Neural progenitor cell (in vitro differentiated cells): ENCODE measurements around the gene SNAPIN. TPM values are rescaled to one million over a fixed set of nuclear protein-coding genes. Genes with fewer than 3 reads are reported as not detected.
"Not testable (repeated sequence)": the region's sequence is repeated elsewhere in the genome, so short reads cannot be mapped to it uniquely, and the experiment has no call there.

Source experiments
- DNase-seq: peaks from one replicate; pipeline ENCODE4 v3.0.0-alpha.2; 2016; ENCODE audit warnings: low spot score
- H2AFZ ChIP-seq: fragments of 200-600 bp; sonication (generic); replicated peaks from 2 replicates; pipeline ENCODE4 v1.6.1; 2016; ENCODE audit warnings: antibody characterized with exemption
- H3F3A ChIP-seq: fragments of 200-600 bp; sonication (generic); 2 replicates; pipeline ENCODE4 v1.6.1; 2016; ENCODE audit warnings: antibody characterized with exemption, low read depth
- H3K27ac ChIP-seq: fragments of 200-600 bp; sonication (generic); 2 replicates; pipeline ENCODE4 v1.5.1; 2016; ENCODE audit warnings: mild to moderate bottlenecking
- H3K27me3 ChIP-seq: fragments of 200-600 bp; sonication (generic); 2 replicates; pipeline ENCODE4 v1.6.1; 2016; ENCODE audit warnings: mild to moderate bottlenecking, moderate library complexity
- H3K36me3 ChIP-seq: fragments of 200-600 bp; sonication (generic); 2 replicates; pipeline ENCODE4 v1.5.1; 2016
- H3K4me1 ChIP-seq: fragments of 200-600 bp; sonication (generic); 2 replicates; pipeline ENCODE4 v1.6.1; 2016; ENCODE audit warnings: mixed run types
- H3K4me2 ChIP-seq: fragments of 200-600 bp; sonication (generic); 2 replicates; pipeline ENCODE4 v1.6.1; 2016
- H3K4me3 ChIP-seq: fragments of 200-600 bp; sonication (generic); 2 replicates; pipeline ENCODE4 v1.5.1; 2016
- H3K79me2 ChIP-seq: fragments of 200-600 bp; sonication (generic); 2 replicates; pipeline ENCODE4 v1.6.1; 2016; ENCODE audit warnings: low read depth
- H3K9ac ChIP-seq: fragments of 200-600 bp; sonication (generic); 2 replicates; pipeline ENCODE4 v1.6.1; 2016
- H3K9me3 ChIP-seq: fragments of 200-600 bp; sonication (generic); 2 replicates; pipeline ENCODE4 v1.5.1; 2016; ENCODE audit warnings: low read depth
- H4K20me1 ChIP-seq: fragments of 200-600 bp; sonication (generic); 2 replicates; pipeline ENCODE4 v1.6.1; 2016; ENCODE audit warnings: low read depth
- H3K27ac Mint-ChIP-seq: 3 replicates; pipeline ENCODE4 v1.8.0; 2021; ENCODE audit warnings: mixed read lengths
- H3K27me3 Mint-ChIP-seq: 2 replicates; pipeline ENCODE4 v1.8.0; 2022; ENCODE audit warnings: low read depth, mild to moderate bottlenecking, inconsistent platforms, moderate library complexity, mixed read lengths; ENCODE audit not compliant: insufficient read depth
- H3K36me3 Mint-ChIP-seq: 3 replicates; pipeline ENCODE4 v1.8.0; 2021; ENCODE audit warnings: mixed read lengths
- H3K4me1 Mint-ChIP-seq: 3 replicates; pipeline ENCODE4 v1.8.0; 2021; ENCODE audit warnings: mixed read lengths
- H3K4me3 Mint-ChIP-seq: 3 replicates; pipeline ENCODE4 v1.8.0; 2021; ENCODE audit warnings: mild to moderate bottlenecking, moderate library complexity, mixed read lengths
- H3K9me3 Mint-ChIP-seq: 3 replicates; pipeline ENCODE4 v1.8.0; 2020; ENCODE audit warnings: mixed read lengths
- CTCF ChIP-seq: fragments of 200-600 bp; sonication (generic); IDR thresholded peaks from 2 replicates; pipeline ENCODE4 v1.5.1; 2017; ENCODE audit warnings: antibody characterized with exemption, mild to moderate bottlenecking
- EZH2 ChIP-seq: fragments of 200-600 bp; sonication (generic); IDR thresholded peaks from 2 replicates; pipeline ENCODE4 v1.6.1; 2017; ENCODE audit warnings: antibody characterized with exemption, mild to moderate bottlenecking, moderate library complexity
- EZH2phosphoT487 ChIP-seq: fragments of 200-600 bp; sonication (generic); IDR thresholded peaks from 2 replicates; pipeline ENCODE4 v1.6.1; 2017; ENCODE audit warnings: antibody characterized with exemption
- total RNA-seq: library from RNA; depleted of rRNA; stranded (reverse); fragments of >200 nt; gene quantifications from 2 replicates; pipeline ENCODE4 v1.2.3, GENCODE V29; 2015; ENCODE audit warnings: low replicate concordance

Gene SNAPIN
- total RNA-seq, 1 donor from 2014 or later: 52.4 TPM

GRCh38 chr1:153670859-153671627, 12.5 kb downstream of the SNAPIN start, which contains the start of gene ILF2:
TSS of gene ILF2 (minus strand) at chr1:153670993. CDS start at chr1:153670922, 71 bp downstream.
- Mint-ChIP-seq H3K4me3 (no peak within 1 kb of the TSS), H3K36me3 (peaks cover 26% of the 10 kb centered on the region), H3K27ac (peak within 1 kb of the TSS; percentile 94), H3K9me3 (no peaks in the 10 kb centered on the region), H3K27me3 (no peaks in the 10 kb centered on the region), H3K4me1 (peaks cover 19% of the 10 kb centered on the region)
- Histone ChIP-seq H3K4me2 (peak within 1 kb of the TSS; percentile 91), H3K27me3 (no peaks in the 10 kb centered on the region), H3K36me3 (peaks cover 25% of the 10 kb centered on the region), H2AFZ (peak within 1 kb of the TSS; percentile 85), H4K20me1 (peaks cover 19% of the 10 kb centered on the region), H3K79me2 (peaks cover 46% of the 10 kb centered on the region), H3F3A (peaks cover 40% of the 10 kb centered on the region), H3K9me3 (no peaks in the 10 kb centered on the region), H3K4me3 (peak within 1 kb of the TSS; percentile 82), H3K4me1 (peaks cover 11% of the 10 kb centered on the region), H3K27ac (no peak within 1 kb of the TSS), H3K9ac (peak within 1 kb of the TSS; percentile 94)
- DNase-seq: peak; percentile 98
- TF ChIP-seq CTCF (peak; percentile 43), EZH2 (no peak)

GRCh38 chr1:153671628-153672353, 13.3 kb downstream of the SNAPIN start:
- peak overlapping the region; percentile 85 for H2AFZ ChIP-seq
- peak; percentile 32 for DNase-seq
- peak; percentile 29 for TF ChIP-seq CTCF
- peak overlapping the region; percentile 74 for H3K4me3 ChIP-seq
- not testable (repeated sequence) for H3K9me3 ChIP-seq, H3K4me3 Mint-ChIP-seq, H3K9me3 Mint-ChIP-seq, H3K27me3 Mint-ChIP-seq, H3K27me3 ChIP-seq, H3K27ac ChIP-seq
- peak overlapping the region; percentile 63 for H3K4me2 ChIP-seq
- H3K9ac ChIP-seq: peak overlapping the region; percentile 1
- H4K20me1 ChIP-seq: peaks cover 19% of the 10 kb centered on the region
- peaks cover 40% of the 10 kb centered on the region for H3K79me2 ChIP-seq
- H3K4me1 Mint-ChIP-seq: peaks cover 19% of the 10 kb centered on the region
- H3F3A ChIP-seq: peaks cover 33% of the 10 kb centered on the region
- peak overlapping the region; percentile 9 for H3K27ac Mint-ChIP-seq
- peaks cover 11% of the 10 kb centered on the region for H3K4me1 ChIP-seq
- H3K36me3 Mint-ChIP-seq: peaks cover 26% of the 10 kb centered on the region
- peaks cover 22% of the 10 kb centered on the region for H3K36me3 ChIP-seq

- Histone ChIP-seq H3K9me3 (no peaks in the 10 kb centered on the region), H3K79me2 (peaks cover 23% of the 10 kb centered on the region), H2AFZ (no peak overlapping the region), H3K36me3 (peaks cover 8% of the 10 kb centered on the region), H3K4me3 (no peak overlapping the region), H3K4me2 (no peak overlapping the region), H4K20me1 (peaks cover 21% of the 10 kb centered on the region), H3K27me3 (peaks cover 14% of the 10 kb centered on the region), H3F3A (peaks cover 23% of the 10 kb centered on the region), H3K27ac (no peak overlapping the region), H3K4me1 (peaks cover 15% of the 10 kb centered on the region), H3K9ac (no peak overlapping the region)
- DNase-seq: no peak
- H3K36me3 Mint-ChIP-seq: peaks cover 11% of the 10 kb centered on the region
- peaks cover 23% of the 10 kb centered on the region for H3K4me1 Mint-ChIP-seq
- H3K9me3 Mint-ChIP-seq: no peaks in the 10 kb centered on the region
- TF ChIP-seq EZH2phosphoT487 (no peak), EZH2 (no peak), CTCF (no peak)
- H3K27me3 Mint-ChIP-seq: peaks cover 9% of the 10 kb centered on the region
- no peak overlapping the region for H3K27ac Mint-ChIP-seq
- peak overlapping the region; percentile 62 for H3K4me3 Mint-ChIP-seq
Observed at GRCh38 chr1:153673511-153673910, 15.0 kb downstream of the SNAPIN start.
